Activated gamma-delta T cell treated with Interleukin-2 at 50 U/mL for 16 hours (primary cell): ENCODE results near the gene ISX.
"Not testable (repeated sequence)": the region's sequence is repeated elsewhere in the genome, so short reads cannot be mapped to it uniquely, and the experiment has no call there.

Experiments used
- DNase-seq: peaks from one replicate; pipeline ENCODE4 v3.0.0-alpha.2; 2020

Gene ISX

GRCh38 chr22:35065796-35066218, at the start of gene ISX:
ISX (plus strand) TSS chr22:35066158; CDS start chr22:35067088, 930 bp downstream.
- no peak for DNase-seq

DNA sequence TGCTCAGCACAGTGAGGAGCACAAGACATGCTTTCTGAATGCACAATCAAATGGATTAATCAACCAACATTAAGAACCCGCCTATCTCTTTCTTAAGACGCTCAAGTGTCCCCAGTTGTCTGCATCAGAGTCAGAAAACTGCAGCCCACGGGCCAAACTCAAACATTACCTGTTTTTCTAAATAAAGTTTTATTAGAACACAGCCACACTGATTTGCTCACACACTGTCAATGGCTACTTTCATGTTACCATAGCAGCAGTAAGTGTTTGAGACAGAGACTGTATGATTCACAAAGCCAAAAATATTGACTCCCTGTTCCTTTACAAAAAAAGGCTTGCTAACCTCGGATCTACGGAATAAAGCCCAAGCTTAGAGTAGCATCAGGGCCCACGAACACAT, 49.0 kb upstream of the ISX start:
- no peak for DNase-seq

DNA sequence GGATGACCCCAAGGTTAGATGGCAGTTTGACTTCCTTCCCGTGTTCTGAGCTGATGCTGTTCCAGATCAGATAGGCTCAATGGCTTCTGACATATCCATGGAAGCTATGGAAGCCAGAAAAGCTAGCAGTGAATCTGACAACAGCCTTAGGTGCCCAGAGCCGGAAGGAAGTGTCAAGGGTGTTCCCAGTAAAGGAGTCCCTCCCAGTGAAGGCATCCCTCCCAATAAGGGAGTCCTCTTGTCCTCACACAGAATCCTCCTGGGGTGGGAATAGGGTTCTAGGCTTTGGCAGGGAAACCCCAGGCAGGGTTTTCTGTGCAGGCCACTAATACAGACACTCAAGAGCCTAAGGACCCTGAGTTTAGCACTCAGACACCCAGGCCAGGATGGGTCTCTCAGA, 47.0 kb upstream of the ISX start:
- no peak for DNase-seq

DNA sequence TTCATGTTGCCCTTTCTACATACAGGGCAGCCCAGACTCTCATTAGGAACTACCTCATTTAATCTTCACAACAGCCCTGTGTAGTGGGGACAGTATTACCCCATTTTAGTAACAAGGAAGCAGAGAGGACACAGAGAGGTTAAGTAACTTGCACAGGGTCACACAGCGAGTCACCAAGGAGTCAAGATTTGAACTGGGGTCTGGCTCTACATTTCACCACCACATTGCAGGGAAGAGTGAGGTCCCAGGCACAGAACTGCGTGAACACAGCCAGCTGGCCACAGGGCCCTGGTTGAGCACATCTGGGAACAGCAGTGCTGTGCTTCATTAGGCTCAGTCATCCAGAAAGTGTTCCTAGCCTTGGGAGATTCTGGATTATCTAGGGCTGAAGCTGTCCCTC, 45.4 kb upstream of the ISX start:
- no peak for DNase-seq

GRCh38 chr22:35021161-35021560, 44.8 kb upstream of the ISX start:
- DNase-seq, result no peak

DNA sequence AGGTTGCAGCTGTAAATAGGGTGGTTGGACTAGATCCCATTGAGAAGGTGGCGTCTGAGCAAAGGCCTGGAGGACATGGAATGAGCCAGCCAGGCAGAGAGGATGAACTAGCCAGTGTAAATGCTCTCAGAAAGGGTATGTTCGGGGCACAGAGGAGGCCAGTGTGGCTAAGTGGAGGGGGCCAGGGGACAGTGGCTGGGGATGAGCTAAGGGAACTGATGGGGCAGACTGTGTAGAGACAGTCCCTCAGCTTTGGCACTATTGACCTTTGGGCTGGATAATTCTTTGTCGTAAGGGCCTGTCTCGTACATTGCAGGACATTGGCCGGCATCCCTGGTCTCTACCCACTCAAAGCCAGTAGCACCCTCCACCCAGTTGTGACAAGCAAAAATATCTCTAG, 43.7 kb upstream of the ISX start:
- no peak for DNase-seq

DNA sequence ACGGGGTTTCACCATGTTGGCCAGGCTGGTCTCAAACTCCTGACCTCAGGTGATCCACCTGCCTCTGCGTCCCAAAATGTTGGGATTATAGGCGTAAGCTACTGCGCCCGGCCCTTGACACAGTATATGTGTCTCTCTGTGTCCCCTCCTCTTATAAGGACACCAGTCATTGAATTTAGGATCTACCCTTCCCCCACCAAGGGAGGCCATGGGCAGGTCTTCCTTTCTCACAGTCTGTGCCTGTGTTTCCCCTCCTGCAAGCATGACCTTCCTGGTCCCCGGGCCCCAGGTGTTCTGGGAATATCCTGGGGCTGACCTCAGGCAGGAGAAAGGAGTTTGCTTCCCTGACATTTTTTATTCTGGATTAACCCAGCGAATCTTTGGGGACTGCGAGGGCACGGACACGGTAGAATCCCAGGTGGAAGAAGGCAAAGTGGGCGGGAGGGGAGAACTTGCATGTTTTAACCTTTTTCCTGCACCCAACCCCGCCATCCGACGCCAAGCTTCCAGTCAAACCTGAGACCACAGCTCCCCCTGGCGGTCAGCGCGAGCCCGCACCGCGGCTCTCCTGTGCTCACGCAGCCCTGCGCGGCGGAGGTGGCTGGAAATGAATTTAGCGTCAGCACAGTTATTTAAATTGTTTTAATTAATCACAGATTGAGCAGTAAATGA, 42.1 kb upstream of the ISX start:
- peak; percentile 33 for DNase-seq

DNA sequence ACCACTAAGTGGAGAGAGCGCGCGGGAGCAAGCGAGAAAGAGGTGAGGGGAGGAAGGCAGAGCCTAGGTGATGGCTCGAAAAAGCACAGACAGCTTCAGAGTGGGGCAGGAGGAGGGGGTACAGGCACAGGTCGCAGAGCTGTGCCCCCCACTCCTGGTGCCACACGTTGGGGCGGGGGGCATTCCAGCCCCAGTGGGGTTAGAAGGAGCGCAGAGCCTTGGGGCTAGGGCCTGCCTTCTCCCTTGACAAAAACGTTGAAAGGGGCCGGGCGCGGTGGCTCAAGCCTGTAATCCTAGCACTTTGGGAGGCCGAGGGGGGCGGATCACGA, 41.6 kb upstream of the ISX start:
- DNase-seq, result no peak

DNA sequence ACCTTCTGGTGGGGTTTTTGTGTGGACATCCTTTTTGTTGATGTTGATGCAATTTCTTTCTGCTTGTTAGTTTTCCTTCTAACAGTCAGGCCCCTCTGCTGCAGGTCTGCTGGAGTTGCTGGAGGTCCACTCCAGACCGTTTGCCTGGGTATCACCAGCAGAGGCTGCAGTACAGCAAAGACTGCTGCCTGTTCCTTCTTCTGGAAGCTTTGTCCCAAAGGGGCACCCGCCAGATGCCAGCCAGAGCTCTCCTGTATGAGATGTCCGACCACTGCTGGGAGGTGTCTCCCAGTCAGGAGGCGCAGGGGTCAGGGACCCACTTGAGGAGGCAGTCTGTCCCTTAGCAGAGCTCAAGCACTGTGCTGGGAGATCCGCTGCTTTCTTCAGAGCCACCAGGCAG, 35.8 kb upstream of the ISX start:
- not testable (repeated sequence) for DNase-seq

DNA sequence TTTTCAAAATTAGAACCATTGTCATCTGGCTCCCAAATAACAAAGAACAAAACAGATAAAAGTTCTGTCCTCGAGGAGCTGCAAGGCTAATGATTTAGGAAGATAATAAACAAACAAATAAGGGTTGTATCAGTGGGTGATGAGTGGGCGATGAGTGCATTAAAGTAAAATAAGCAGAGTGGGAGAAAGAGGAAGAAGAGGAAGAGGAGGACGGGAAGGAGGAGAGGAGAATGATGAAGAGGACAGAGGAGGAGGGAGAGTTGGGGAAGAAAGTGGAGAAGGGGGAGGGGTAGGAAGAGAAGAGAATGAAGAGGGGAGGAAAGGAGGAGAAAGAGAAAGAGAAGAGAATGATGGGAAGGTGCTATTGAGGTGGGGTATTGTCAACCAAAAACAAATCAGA, 33.4 kb upstream of the ISX start:
- DNase-seq, result no peak

DNA sequence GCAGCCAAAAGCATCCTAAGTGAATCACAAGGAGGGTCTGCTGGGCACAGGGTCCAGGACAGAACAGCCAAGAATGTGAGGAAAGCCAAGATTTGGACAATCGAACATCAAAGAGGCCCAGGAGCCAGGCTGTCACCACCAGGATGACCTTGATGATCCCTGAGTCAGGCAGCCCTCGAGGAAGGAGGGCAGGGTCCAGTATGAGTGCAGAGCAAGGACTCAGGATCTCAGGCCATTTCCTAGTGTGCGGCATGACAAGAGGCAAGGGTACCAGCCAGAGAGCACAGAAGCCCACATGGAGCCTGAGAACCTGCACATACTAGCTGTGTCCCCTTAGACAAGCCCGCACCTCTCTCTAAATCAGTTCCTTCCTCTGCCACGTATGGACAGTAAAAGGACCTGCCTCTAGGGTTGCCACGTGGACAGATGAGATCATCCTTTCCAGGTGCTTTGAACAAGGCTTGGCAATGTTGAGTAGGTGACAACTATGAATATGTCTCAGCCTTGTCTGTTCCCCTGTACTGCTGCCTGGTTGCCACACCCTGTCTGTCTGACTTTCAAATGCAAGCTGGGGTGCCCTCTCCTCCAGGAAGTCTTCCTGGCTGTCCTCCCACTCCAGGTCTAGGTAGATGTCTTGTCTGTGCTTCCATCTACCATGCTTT, 32.2 kb upstream of the ISX start:
- no peak for DNase-seq

- no peak for DNase-seq
These were observed 31.0 kb upstream of the ISX start for GRCh38 chr22:35034963-35035362.

GRCh38 chr22:35037089-35037488, 28.9 kb upstream of the ISX start:
- DNase-seq, result no peak

DNA sequence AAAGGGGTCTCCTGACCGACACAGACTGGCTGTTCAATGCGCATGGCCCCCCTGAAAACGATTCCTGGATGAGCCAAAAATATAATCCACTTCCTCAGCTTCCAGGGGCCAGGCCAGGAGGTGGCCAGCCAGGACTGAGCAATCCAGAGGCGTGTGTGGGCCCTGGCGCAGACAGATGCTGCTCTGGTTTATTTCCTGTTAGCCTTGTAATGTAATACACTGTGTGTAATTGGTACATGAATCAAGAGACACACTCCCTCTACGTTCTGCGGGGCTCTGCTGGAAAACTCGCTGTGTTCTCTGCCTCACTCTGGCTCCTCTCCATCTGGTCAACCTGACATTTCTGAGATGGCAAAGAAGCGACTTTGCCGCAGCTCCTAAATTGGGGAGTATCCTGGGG, 26.3 kb upstream of the ISX start:
- DNase-seq, result no peak

GRCh38 chr22:35043252-35043933, 22.6 kb upstream of the ISX start:
- DNase-seq, result no peak

DNA sequence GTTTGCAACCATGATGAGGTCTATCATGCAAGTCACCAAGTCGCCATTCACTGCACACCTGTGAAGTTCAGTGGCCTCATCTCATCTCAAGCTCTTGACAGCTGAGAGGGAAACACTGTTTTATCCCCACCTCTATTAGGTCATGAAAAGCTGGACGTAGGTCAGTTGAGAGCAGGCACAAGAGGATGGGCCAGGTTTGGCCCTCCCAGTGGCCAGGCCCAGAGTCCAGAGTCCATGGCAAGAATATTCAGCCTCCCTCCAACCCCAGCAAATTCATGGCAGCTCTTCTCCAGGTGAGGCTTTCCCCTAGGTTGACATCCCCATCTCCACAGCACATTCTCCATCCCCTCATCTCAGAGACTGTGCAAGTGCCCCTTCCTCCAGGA, 22.0 kb upstream of the ISX start:
- DNase-seq, result no peak

GRCh38 chr22:35044607-35045390, 21.2 kb upstream of the ISX start:
- no peak for DNase-seq

GRCh38 chr22:35045451-35045850, 20.5 kb upstream of the ISX start:
- no peak for DNase-seq

- DNase-seq, result no peak
These were observed 19.1 kb upstream of the ISX start for GRCh38 chr22:35046744-35047462.

- DNase-seq, result not testable (repeated sequence)
These were observed 15.9 kb upstream of the ISX start for GRCh38 chr22:35050038-35050437.

DNA sequence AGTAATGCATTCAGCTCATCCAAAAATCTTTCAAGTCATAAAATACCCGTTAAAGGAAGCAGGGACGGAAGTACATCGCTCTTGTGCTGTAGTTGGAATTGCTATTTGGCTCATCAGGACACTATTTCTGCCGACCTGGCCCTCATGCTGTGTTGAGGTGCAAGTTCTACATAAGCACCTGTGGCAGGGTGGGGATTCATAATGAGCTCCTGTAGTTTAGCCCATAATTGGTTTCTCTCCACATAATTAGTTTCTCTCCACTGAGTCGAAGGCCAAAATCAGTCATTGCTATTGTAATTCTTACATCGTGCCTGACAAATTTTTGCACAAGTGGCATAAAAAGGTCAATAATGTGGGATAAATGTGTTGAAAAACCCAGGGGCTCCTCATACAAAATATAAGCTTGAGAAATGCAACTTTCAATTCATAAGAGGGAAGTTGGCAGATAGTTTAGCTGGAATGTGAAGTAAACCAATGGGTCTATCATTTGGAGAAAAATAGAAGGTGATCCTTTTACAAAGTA, 14.9 kb upstream of the ISX start:
- DNase-seq, result no peak

GRCh38 chr22:35051791-35052190, 14.2 kb upstream of the ISX start:
- DNase-seq, result no peak
